ENCODE results near the gene ANAPC2. TPM values are rescaled to one million over a fixed set of nuclear protein-coding genes. Genes with fewer than 3 reads are reported as not detected.

Gene ANAPC2
- total RNA-seq, 1 experiment from 2014 or later, result 49.4 TPM

GRCh38 chr9:137212520-137212919 lies 24.2 kb upstream of the ANAPC2 start:
- H3K27ac Mint-ChIP-seq (ENCODE audit: unreplicated experiment), result no peak overlapping the region
- no TSS peak for BruUV-seq (replicated peaks)
- peaks cover 2% of the 10 kb centered on the region for H3K4me1 Mint-ChIP-seq (ENCODE audit: low read depth, unreplicated experiment)
- intact Hi-C loops (cut with micrococcal nuclease; ENCODE audit: unreplicated experiment), result no loop called here
- no peak overlapping the region for H3K4me3 Mint-ChIP-seq (ENCODE audit: low read depth, unreplicated experiment)
- H3K27me3 Mint-ChIP-seq (ENCODE audit: unreplicated experiment), result no peaks in the 10 kb centered on the region
- TF ChIP-seq CTCF (IDR thresholded peaks at IDR 0.05; ENCODE audit: unreplicated experiment), result no peak
- peaks cover 29% of the 10 kb centered on the region for H3K36me3 Mint-ChIP-seq (ENCODE audit: insufficient read depth, unreplicated experiment)
- no peaks in the 10 kb centered on the region for H3K9me3 Mint-ChIP-seq (ENCODE audit: low read depth, unreplicated experiment)
- DNase-seq, result no peak
- CTCF ChIA-PET, result no interaction called here

GRCh38 chr9:137211532-137211931 lies 23.2 kb upstream of the ANAPC2 start:
- H3K9me3 Mint-ChIP-seq (ENCODE audit: low read depth, unreplicated experiment), result no peaks in the 10 kb centered on the region
- no TSS peak for BruUV-seq (replicated peaks)
- H3K4me3 Mint-ChIP-seq (ENCODE audit: low read depth, unreplicated experiment), result no peak overlapping the region
- no peak for DNase-seq
- CTCF ChIA-PET, result no interaction called here
- no peak for TF ChIP-seq CTCF (IDR thresholded peaks at IDR 0.05; ENCODE audit: unreplicated experiment)
- H3K27ac Mint-ChIP-seq (ENCODE audit: unreplicated experiment), result no peak overlapping the region
- peaks cover 12% of the 10 kb centered on the region for H3K4me1 Mint-ChIP-seq (ENCODE audit: low read depth, unreplicated experiment)
- intact Hi-C loops (cut with micrococcal nuclease; ENCODE audit: unreplicated experiment), result no loop called here
- H3K36me3 Mint-ChIP-seq (ENCODE audit: insufficient read depth, unreplicated experiment), result peaks cover 30% of the 10 kb centered on the region
- H3K27me3 Mint-ChIP-seq (ENCODE audit: unreplicated experiment), result no peaks in the 10 kb centered on the region

- H3K27me3 Mint-ChIP-seq (ENCODE audit: unreplicated experiment), result no peaks in the 10 kb centered on the region
- no peak for DNase-seq
- intact Hi-C loops (cut with micrococcal nuclease; ENCODE audit: unreplicated experiment), result no loop called here
- BruUV-seq (replicated peaks), result no TSS peak
- CTCF ChIA-PET, result no interaction called here
- peaks cover 45% of the 10 kb centered on the region for H3K36me3 Mint-ChIP-seq (ENCODE audit: insufficient read depth, unreplicated experiment)
- H3K4me1 Mint-ChIP-seq (ENCODE audit: low read depth, unreplicated experiment), result peaks cover 17% of the 10 kb centered on the region
- peak overlapping the region; percentile 92 for H3K4me3 Mint-ChIP-seq (ENCODE audit: low read depth, unreplicated experiment)
- no peak for TF ChIP-seq CTCF (IDR thresholded peaks at IDR 0.05; ENCODE audit: unreplicated experiment)
- H3K9me3 Mint-ChIP-seq (ENCODE audit: low read depth, unreplicated experiment), result no peaks in the 10 kb centered on the region
- peak overlapping the region; percentile 84 for H3K27ac Mint-ChIP-seq (ENCODE audit: unreplicated experiment)
These were observed 18.2 kb upstream of the ANAPC2 start for GRCh38 chr9:137206602-137207001.

GRCh38 chr9:137205126-137206069 lies 17.0 kb upstream of the ANAPC2 start, which contains the start of the genes NDOR1 and TMEM203:
NDOR1 (plus strand) TSS chr9:137205700; CDS start chr9:137205778, 78 bp downstream.
TMEM203 (minus strand) TSS chr9:137205648; CDS start chr9:137205414, 234 bp downstream.
- Mint-ChIP-seq H3K27ac (ENCODE audit: unreplicated experiment) (peak within 1 kb of the TSS; percentile 84), H3K27me3 (ENCODE audit: unreplicated experiment) (no peaks in the 10 kb centered on the region), H3K4me3 (ENCODE audit: low read depth, unreplicated experiment) (peak within 1 kb of the TSS; percentile 92), H3K4me1 (ENCODE audit: low read depth, unreplicated experiment) (peaks cover 17% of the 10 kb centered on the region), H3K9me3 (ENCODE audit: low read depth, unreplicated experiment) (no peaks in the 10 kb centered on the region), H3K36me3 (ENCODE audit: insufficient read depth, unreplicated experiment) (peaks cover 49% of the 10 kb centered on the region)
- CTCF ChIA-PET, result interaction anchor here (1.1 to 1.5 kb wide), 3 partner anchors 16 to 32 kb away, joined by 3 to 4 read pairs (median 3); partner anchors contain the start of gene RNF224
- TF ChIP-seq CTCF (IDR thresholded peaks at IDR 0.05; ENCODE audit: unreplicated experiment), result no peak
- peak; percentile 87 for DNase-seq
- intact Hi-C loops (cut with micrococcal nuclease; ENCODE audit: unreplicated experiment), result no loop called here
- BruUV-seq (replicated peaks), result TSS peak; percentile 88

Data from Calu3 (cell line).